ENCODE measurements around the gene TAF1D. TPM values are rescaled to one million over a fixed set of nuclear protein-coding genes. Genes with fewer than 3 reads are reported as not detected.

TAF1D gene
- total RNA-seq, 1 donor from 2014 or later, result 131 TPM

DNA sequence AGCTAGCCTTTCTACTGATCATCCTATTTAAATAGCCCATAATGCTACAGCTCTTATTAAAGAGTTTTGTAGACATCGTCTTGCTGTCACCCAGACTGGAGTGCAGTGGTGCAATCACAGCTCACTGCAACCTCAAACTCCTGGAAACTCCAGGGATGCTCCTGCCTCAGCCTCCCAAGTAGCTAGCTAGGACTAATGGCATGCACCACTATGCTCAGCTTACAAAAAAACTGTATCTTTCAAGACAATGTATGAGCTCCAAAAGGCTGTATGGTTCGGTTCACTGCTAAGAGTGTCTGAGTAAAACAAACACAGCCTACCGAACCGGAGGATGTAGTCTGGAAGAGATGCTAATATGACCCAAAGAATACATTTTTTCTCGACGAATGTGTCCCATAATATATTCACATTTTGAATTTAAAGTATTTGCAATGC is 2.6 kb downstream of the TAF1D start:
- Mint-ChIP-seq H3K27ac (ENCODE audit: unreplicated experiment) (peak overlapping the region; percentile 73), H3K27me3 (ENCODE audit: unreplicated experiment) (peaks cover 24% of the 10 kb centered on the region), H3K36me3 (ENCODE audit: low read depth, unreplicated experiment) (peaks cover 46% of the 10 kb centered on the region), H3K4me1 (ENCODE audit: unreplicated experiment) (peaks cover 52% of the 10 kb centered on the region), H3K9me3 (ENCODE audit: unreplicated experiment) (no peaks in the 10 kb centered on the region), H3K4me3 (ENCODE audit: unreplicated experiment) (peak overlapping the region; percentile 99)
- DNase-seq (ENCODE audit: low spot score), result no peak
- TF ChIP-seq, protein P1, sequence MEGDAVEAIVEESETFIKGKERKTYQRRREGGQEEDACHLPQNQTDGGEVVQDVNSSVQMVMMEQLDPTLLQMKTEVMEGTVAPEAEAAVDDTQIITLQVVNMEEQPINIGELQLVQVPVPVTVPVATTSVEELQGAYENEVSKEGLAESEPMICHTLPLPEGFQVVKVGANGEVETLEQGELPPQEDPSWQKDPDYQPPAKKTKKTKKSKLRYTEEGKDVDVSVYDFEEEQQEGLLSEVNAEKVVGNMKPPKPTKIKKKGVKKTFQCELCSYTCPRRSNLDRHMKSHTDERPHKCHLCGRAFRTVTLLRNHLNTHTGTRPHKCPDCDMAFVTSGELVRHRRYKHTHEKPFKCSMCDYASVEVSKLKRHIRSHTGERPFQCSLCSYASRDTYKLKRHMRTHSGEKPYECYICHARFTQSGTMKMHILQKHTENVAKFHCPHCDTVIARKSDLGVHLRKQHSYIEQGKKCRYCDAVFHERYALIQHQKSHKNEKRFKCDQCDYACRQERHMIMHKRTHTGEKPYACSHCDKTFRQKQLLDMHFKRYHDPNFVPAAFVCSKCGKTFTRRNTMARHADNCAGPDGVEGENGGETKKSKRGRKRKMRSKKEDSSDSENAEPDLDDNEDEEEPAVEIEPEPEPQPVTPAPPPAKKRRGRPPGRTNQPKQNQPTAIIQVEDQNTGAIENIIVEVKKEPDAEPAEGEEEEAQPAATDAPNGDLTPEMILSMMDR (IDR thresholded peaks at IDR 0.05; ENCODE audit: unreplicated experiment), result no peak

DNA sequence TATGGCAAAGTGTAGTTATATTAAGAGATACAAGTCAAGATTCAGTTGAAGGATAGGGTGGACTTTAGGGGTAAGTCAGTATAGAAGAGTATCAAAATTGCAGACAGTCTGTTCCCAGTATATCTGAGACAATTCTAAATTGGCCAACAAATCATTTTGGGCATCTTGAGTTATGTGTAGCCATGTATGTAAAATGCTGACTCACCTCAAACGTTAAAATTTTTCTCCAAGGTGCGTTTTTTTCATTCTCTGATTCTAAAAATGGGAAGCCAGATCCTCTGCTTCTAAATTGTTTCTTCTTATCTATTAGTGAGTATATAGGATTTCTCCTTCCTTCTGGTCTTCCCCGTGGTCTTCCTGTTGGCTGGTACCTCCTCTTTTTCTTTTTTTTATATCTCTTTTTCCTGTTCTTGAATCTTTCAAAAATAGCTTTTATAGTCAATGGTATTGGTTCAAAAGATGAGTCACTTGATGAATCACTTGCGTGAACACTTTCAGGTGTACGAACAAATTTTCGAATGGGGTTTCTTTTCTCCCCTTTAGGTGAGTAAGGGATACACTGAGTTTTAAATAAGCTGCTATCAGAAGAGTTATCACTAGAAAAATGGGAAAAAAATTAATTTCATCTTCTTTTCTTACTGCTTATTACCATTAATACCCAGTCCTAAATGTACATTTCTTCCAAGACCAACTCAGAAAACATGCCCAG is 3.2 kb downstream of the TAF1D start:
- no peak for DNase-seq (ENCODE audit: low spot score)
- peak overlapping the region; percentile 86 for H3K27ac Mint-ChIP-seq (ENCODE audit: unreplicated experiment)
- H3K27me3 Mint-ChIP-seq (ENCODE audit: unreplicated experiment), result peaks cover 24% of the 10 kb centered on the region
- peaks cover 49% of the 10 kb centered on the region for H3K36me3 Mint-ChIP-seq (ENCODE audit: low read depth, unreplicated experiment)
- H3K4me3 Mint-ChIP-seq (ENCODE audit: unreplicated experiment), result peak overlapping the region; percentile 99
- TF ChIP-seq, protein P1 (IDR thresholded peaks at IDR 0.05; ENCODE audit: unreplicated experiment), result no peak
- no peaks in the 10 kb centered on the region for H3K9me3 Mint-ChIP-seq (ENCODE audit: unreplicated experiment)
- peaks cover 52% of the 10 kb centered on the region for H3K4me1 Mint-ChIP-seq (ENCODE audit: unreplicated experiment)

DNA sequence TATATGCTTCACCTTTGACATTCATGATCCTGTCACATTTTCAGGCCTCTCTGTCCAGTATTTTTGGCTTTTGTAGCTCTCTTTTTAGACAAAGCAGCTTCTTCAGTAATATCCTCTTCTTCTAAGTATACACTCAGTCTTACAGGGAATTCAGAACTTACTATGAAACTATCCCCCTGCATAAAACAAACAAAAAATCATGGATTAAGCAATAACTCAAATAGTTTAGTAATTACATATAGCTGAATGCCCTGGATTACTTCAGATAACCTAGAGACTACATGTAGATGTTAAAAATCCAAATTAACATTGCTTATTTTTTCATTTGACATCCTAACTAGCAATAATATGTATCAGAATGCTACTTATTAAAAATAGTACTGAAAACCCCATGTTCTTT is 5.2 kb downstream of the TAF1D start:
- no peak for DNase-seq (ENCODE audit: low spot score)
- no peaks in the 10 kb centered on the region for H3K9me3 Mint-ChIP-seq (ENCODE audit: unreplicated experiment)
- H3K27me3 Mint-ChIP-seq (ENCODE audit: unreplicated experiment), result peaks cover 11% of the 10 kb centered on the region
- no peak overlapping the region for H3K27ac Mint-ChIP-seq (ENCODE audit: unreplicated experiment)
- peaks cover 54% of the 10 kb centered on the region for H3K36me3 Mint-ChIP-seq (ENCODE audit: low read depth, unreplicated experiment)
- peaks cover 38% of the 10 kb centered on the region for H3K4me1 Mint-ChIP-seq (ENCODE audit: unreplicated experiment)
- H3K4me3 Mint-ChIP-seq (ENCODE audit: unreplicated experiment), result peak overlapping the region; percentile 60
- TF ChIP-seq, protein P1 (IDR thresholded peaks at IDR 0.05; ENCODE audit: unreplicated experiment), result no peak

DNA sequence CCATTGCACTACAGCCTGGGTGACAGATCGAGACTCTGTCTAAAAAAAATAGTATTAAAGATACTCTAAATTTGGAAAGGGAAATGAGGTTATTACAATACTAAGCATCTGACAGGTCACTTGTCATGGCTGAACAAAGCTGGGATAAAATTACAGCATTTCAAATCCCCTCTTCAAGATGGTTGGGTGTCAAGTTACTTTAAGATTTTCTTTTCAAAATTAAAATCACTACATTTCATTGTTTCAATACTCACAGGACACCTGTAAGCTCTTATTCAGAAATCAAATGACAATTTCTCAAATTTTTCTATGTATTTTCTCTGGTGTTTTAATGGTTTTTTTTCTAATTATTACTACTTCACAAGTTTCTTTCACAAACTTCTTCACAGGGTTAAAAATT is 5.7 kb downstream of the TAF1D start:
- peak overlapping the region; percentile 60 for H3K4me3 Mint-ChIP-seq (ENCODE audit: unreplicated experiment)
- TF ChIP-seq, protein P1 (IDR thresholded peaks at IDR 0.05; ENCODE audit: unreplicated experiment), result no peak
- no peak overlapping the region for H3K27ac Mint-ChIP-seq (ENCODE audit: unreplicated experiment)
- H3K36me3 Mint-ChIP-seq (ENCODE audit: low read depth, unreplicated experiment), result peaks cover 51% of the 10 kb centered on the region
- H3K4me1 Mint-ChIP-seq (ENCODE audit: unreplicated experiment), result peaks cover 37% of the 10 kb centered on the region
- peaks cover 6% of the 10 kb centered on the region for H3K27me3 Mint-ChIP-seq (ENCODE audit: unreplicated experiment)
- no peak for DNase-seq (ENCODE audit: low spot score)
- no peaks in the 10 kb centered on the region for H3K9me3 Mint-ChIP-seq (ENCODE audit: unreplicated experiment)

DNA sequence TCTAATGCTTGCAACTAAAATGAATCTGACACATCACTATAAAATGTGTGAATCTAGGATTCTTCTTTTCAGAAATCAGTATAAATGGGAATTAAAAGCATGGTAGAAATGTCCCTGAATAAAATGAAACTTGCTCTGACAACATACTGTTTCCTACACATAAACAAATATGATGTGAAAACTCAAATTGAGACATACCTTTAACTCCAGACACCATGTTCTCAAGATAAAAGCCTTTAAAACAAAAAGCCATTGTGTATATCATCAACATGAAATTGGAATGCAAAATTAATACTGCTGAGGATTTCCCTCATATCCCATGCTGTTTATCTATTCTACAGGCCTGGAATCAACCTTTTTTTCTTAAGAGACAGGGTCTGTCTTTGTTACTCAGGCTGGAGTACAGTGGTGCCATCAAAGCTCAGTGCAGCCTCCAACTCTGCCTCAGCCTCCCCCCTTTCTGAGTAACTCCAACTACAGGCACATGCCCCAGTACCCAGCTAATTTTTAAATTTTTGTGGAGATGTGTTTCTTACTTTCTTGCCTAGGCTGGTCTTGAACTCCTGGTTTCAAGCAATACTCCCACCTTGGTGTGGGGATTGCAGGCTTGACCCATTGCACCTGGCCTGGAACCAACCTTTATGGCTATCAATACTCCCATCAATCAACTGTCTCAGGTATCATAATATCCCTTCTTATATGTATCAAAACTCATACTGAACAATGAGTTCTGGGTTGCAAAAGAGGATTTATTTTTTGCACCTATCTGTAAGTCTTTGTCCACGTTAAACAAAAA is 6.7 kb downstream of the TAF1D start:
- Mint-ChIP-seq H3K36me3 (ENCODE audit: low read depth, unreplicated experiment) (peaks cover 50% of the 10 kb centered on the region), H3K27me3 (ENCODE audit: unreplicated experiment) (peaks cover under 1% of the 10 kb centered on the region), H3K9me3 (ENCODE audit: unreplicated experiment) (no peaks in the 10 kb centered on the region), H3K4me3 (ENCODE audit: unreplicated experiment) (peak overlapping the region; percentile 25), H3K4me1 (ENCODE audit: unreplicated experiment) (peaks cover 34% of the 10 kb centered on the region), H3K27ac (ENCODE audit: unreplicated experiment) (no peak overlapping the region)
- TF ChIP-seq, protein P1 (IDR thresholded peaks at IDR 0.05; ENCODE audit: unreplicated experiment), result no peak
- DNase-seq (ENCODE audit: low spot score), result no peak
